Measurements from ENCODE around the gene TAAR5. TPM values are rescaled to one million over a fixed set of nuclear protein-coding genes. Genes with fewer than 3 reads are reported as not detected.

Gene TAAR5
- polyA plus RNA-seq, 1 of the 3 experiments (the other 2 are of a cell fraction): not detected

DNA sequence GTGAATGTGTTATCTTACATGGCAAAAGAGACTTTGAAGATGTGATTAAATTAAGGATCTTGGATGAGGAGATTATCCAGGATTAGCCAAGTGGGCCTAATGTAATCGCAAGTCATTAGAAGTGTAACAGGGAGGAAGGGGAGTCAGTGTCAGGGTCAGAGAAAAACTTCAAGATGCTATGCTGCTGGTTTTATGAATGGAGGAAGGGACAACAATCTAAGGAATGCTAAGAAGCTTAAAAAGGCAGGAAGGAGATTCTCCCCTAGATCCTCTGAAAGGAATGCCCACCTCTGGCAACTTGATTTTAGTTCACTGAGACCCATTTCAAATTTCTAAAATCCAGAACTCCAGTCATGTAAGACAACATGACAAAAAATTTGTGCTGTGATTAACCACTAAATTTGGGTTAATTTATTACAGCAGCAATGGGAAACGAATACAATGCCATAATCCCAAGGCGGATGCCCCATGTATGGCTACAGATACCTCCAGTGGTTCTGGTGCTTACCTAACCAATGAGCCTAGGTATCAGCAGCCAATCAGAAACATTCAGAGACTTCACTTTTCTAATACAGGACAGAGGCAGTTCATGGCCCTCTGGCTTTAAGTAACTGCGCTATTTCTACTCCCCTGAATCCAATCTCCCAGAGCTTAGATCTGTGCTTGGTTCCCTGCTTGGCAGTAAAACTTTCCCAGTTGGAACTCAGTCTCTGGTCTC lies 40.6 kb downstream of the TAAR5 start:
- H2AFZ ChIP-seq (ENCODE audit: low read depth): no peak overlapping the region
- H3K36me3 ChIP-seq (replicated peaks in 1 of 2; ENCODE audit: control insufficient read depth in 1 of 2, insufficient read depth in 2 of 2, low read length in 1 of 2): no peaks in the 10 kb centered on the region
- 2% methylated on average over 3 of the region's 4 CpGs for WGBS (ENCODE audit: low lambda C conversion rate)
- POLR2A ChIA-PET: no interaction called here
- no peak overlapping the region for H3K4me3 ChIP-seq (ENCODE audit: low read depth in 2 of 2, low read length in 1 of 2)
- H3K27me3 ChIP-seq (ENCODE audit: insufficient read depth): peaks cover 26% of the 10 kb centered on the region
- no peaks in the 10 kb centered on the region for H3K9me3 ChIP-seq
- CTCF ChIA-PET: no interaction called here
- TF ChIP-seq EP300 (IDR thresholded peaks at IDR 0.05; ENCODE audit: borderline replicate concordance in 1 of 2, low read depth in 1 of 2, low read length in 1 of 2): no peak
- no peaks in the 10 kb centered on the region for H4K20me1 ChIP-seq (ENCODE audit: insufficient read depth)
- H3K79me2 ChIP-seq (ENCODE audit: insufficient read depth): no peaks in the 10 kb centered on the region
- no peak overlapping the region for H3K27ac ChIP-seq (ENCODE audit: low read depth in 2 of 2, low read length in 1 of 2)
- H3K9me2 ChIP-seq: no peaks in the 10 kb centered on the region
- H3K4me1 ChIP-seq (ENCODE audit: control insufficient read depth in 1 of 2, insufficient read depth in 2 of 2, low read depth in 1 of 2, low read length in 1 of 2): no peaks in the 10 kb centered on the region
- no peak overlapping the region for H3K4me2 ChIP-seq
- H3F3A ChIP-seq (replicated peaks; ENCODE audit: insufficient read depth): no peaks in the 10 kb centered on the region
- H3K9ac ChIP-seq: no peak overlapping the region
- DNase-seq: no peak

DNA sequence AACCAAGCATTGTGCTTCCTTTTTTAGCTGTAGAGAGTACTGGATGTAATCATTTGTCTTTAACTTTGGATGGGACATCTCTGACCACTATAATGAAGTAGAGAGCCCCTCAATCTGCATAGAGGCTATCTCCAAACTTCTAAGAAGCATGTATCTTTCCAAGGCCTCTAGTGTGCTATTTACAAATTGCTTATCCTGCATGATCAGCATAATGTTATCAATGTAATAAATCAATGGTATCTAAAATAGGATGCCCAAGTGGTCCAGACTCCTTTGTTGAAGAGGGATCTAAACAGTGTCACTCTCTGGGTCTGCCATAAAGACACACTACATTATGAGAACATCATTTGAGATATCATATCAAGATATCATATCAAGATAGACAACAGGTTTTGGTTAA lies 44.7 kb downstream of the TAAR5 start:
- Histone ChIP-seq H3K9ac (no peak overlapping the region), H2AFZ (ENCODE audit: low read depth) (no peak overlapping the region), H3K79me2 (ENCODE audit: insufficient read depth) (no peaks in the 10 kb centered on the region), H4K20me1 (ENCODE audit: insufficient read depth) (no peaks in the 10 kb centered on the region), H3K9me3 (no peaks in the 10 kb centered on the region), H3K4me1 (ENCODE audit: control insufficient read depth in 1 of 2, insufficient read depth in 2 of 2, low read depth in 1 of 2, low read length in 1 of 2) (no peaks in the 10 kb centered on the region), H3F3A (replicated peaks; ENCODE audit: insufficient read depth) (no peaks in the 10 kb centered on the region), H3K4me2 (no peak overlapping the region), H3K27me3 (ENCODE audit: insufficient read depth) (peaks cover 29% of the 10 kb centered on the region), H3K9me2 (no peaks in the 10 kb centered on the region), H3K36me3 (replicated peaks in 1 of 2; ENCODE audit: control insufficient read depth in 1 of 2, insufficient read depth in 2 of 2, low read length in 1 of 2) (no peaks in the 10 kb centered on the region), H3K27ac (ENCODE audit: low read depth in 2 of 2, low read length in 1 of 2) (no peak overlapping the region), H3K4me3 (ENCODE audit: low read depth in 2 of 2, low read length in 1 of 2) (no peak overlapping the region)
- DNase-seq: no peak
- ChIA-PET CTCF (interaction anchor here (1.5 to 2.7 kb wide), 2 partner anchors 15 to 265 kb away, joined by 7 to 22 read pairs; no protein-coding TSS in a partner anchor), POLR2A (no interaction called here)
- TF ChIP-seq NRF1 (IDR thresholded peaks at IDR 0.05; ENCODE audit: low read depth, low read length) (no peak), EP300 (IDR thresholded peaks at IDR 0.05; ENCODE audit: borderline replicate concordance in 1 of 2, low read depth in 1 of 2, low read length in 1 of 2) (no peak), MEF2A (IDR thresholded peaks at IDR 0.05; ENCODE audit: borderline replicate concordance, low read depth) (no peak), FOXM1 (IDR thresholded peaks at IDR 0.05; ENCODE audit: low read depth) (no peak), SIN3A (IDR thresholded peaks at IDR 0.05; ENCODE audit: borderline replicate concordance, low read depth, low read length) (no peak), GABPA (IDR thresholded peaks at IDR 0.05; ENCODE audit: low read depth) (no peak), RXRA (IDR thresholded peaks at IDR 0.05; ENCODE audit: borderline replicate concordance, low read depth) (no peak), POLR2AphosphoS5 (IDR thresholded peaks at IDR 0.05; ENCODE audit: low read depth, low read length) (no peak), TCF12 (IDR thresholded peaks at IDR 0.05) (no peak), TAF1 (IDR thresholded peaks at IDR 0.05; ENCODE audit: borderline replicate concordance, low read depth, low read length) (no peak), TEAD4 (IDR thresholded peaks at IDR 0.05; ENCODE audit: borderline replicate concordance, insufficient read depth) (no peak), NFIC (IDR thresholded peaks at IDR 0.05; ENCODE audit: borderline replicate concordance) (no peak), GATA2 (CRISPR knock-in tag; IDR thresholded peaks at IDR 0.05) (no peak)
- TF ChIP-seq, protein P1, sequence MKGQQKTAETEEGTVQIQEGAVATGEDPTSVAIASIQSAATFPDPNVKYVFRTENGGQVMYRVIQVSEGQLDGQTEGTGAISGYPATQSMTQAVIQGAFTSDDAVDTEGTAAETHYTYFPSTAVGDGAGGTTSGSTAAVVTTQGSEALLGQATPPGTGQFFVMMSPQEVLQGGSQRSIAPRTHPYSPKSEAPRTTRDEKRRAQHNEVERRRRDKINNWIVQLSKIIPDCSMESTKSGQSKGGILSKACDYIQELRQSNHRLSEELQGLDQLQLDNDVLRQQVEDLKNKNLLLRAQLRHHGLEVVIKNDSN (IDR thresholded peaks at IDR 0.05; ENCODE audit: borderline replicate concordance, low read depth): no peak

Small RNA genes lying within 50 kb of the gene (small RNA-seq; reads per million reads assigned to genes)
- gene TAAR7P: 0 reads per million in 7 experiments

Other genes with a start within 250 kb of the TAAR5 start
- 252 and 379 TPM in 2 replicates for gene MOXD1, start 188.3 kb downstream of the TAAR5 start, polyA plus RNA-seq (2012; rRNA removed)
- gene STX7, start 76.6 kb downstream of the TAAR5 start, polyA plus RNA-seq (2012; rRNA removed): 12.8 and 16.0 TPM in 2 replicates
- not detected in 2 replicates for gene TAAR9, start 51.5 kb downstream of the TAAR5 start, polyA plus RNA-seq (2012; rRNA removed)
- gene TAAR8, start 37.1 kb downstream of the TAAR5 start, polyA plus RNA-seq (2012; rRNA removed): not detected in 2 replicates
- gene TAAR6, start 19.4 kb downstream of the TAAR5 start, polyA plus RNA-seq (2012; rRNA removed): not detected in 2 replicates
- gene TAAR2, start 34.5 kb upstream of the TAAR5 start, polyA plus RNA-seq (2012; rRNA removed): not detected in 2 replicates
- gene TAAR1, start 69.4 kb upstream of the TAAR5 start, polyA plus RNA-seq (2012; rRNA removed): not detected in 2 replicates
- not detected in 2 replicates for gene VNN1, start 124.3 kb upstream of the TAAR5 start, polyA plus RNA-seq (2012; rRNA removed)
- gene VNN2, start 168.2 kb upstream of the TAAR5 start, polyA plus RNA-seq (2012; rRNA removed): not detected in 2 replicates
- gene SLC18B1, start 208.9 kb upstream of the TAAR5 start, polyA plus RNA-seq (2012; rRNA removed): 1.2 and 1.5 TPM in 2 replicates
- 5,258 and 5,462 TPM in 2 replicates for gene RPS12, start 224.8 kb upstream of the TAAR5 start, polyA plus RNA-seq (2012; rRNA removed)

Measured in SK-N-SH (cell line).